PFSK-1 (cell line): Measurements from ENCODE around the gene FBXW4.

ENCODE experiments used
- POLR2AphosphoS5 ChIP-seq: IDR thresholded peaks from 2 replicates; pipeline ENCODE4 v1.6.1; 2012; ENCODE audit warnings: low read depth, mild to moderate bottlenecking, control low read depth, low read length, moderate library complexity
- REST ChIP-seq, 2 experiments: IDR thresholded peaks; 2 replicates each; pipeline versions ENCODE4 v1.6.1 to v1.8.0; 2011 to 2012; ENCODE audit warnings: low read depth in 2 of 2, low read length in 2 of 2, control low read depth in 1 of 2, inconsistent platforms in 1 of 2, mild to moderate bottlenecking in 1 of 2, moderate library complexity in 1 of 2; ENCODE audit not compliant: insufficient read depth in 1 of 2
- TAF1 ChIP-seq: IDR thresholded peaks from 2 replicates; pipeline ENCODE4 v1.6.1; 2012; ENCODE audit warnings: low read length, control low read depth, borderline replicate concordance; ENCODE audit not compliant: insufficient read depth

GRCh38 chr10:101639141-101639900 is 55.6 kb downstream of the FBXW4 start:
- no peak for TF ChIP-seq REST (IDR thresholded peaks at IDR 0.05; ENCODE audit: insufficient read depth in 1 of 2, low read depth in 2 of 2, low read length in 2 of 2)
- TF ChIP-seq TAF1 = no peak
- no peak for TF ChIP-seq POLR2AphosphoS5
